HG02943 (cell line): ENCODE results near the gene CABCOCO1.

Source experiments
- ATAC-seq: cut with Tn5 transposase; IDR thresholded peaks from one replicate; pipeline ENCODE4 v1.9.1; 2021; ENCODE audit warnings: mild to moderate bottlenecking, low read depth, moderate library complexity; ENCODE audit not compliant: unreplicated experiment

Gene CABCOCO1

DNA sequence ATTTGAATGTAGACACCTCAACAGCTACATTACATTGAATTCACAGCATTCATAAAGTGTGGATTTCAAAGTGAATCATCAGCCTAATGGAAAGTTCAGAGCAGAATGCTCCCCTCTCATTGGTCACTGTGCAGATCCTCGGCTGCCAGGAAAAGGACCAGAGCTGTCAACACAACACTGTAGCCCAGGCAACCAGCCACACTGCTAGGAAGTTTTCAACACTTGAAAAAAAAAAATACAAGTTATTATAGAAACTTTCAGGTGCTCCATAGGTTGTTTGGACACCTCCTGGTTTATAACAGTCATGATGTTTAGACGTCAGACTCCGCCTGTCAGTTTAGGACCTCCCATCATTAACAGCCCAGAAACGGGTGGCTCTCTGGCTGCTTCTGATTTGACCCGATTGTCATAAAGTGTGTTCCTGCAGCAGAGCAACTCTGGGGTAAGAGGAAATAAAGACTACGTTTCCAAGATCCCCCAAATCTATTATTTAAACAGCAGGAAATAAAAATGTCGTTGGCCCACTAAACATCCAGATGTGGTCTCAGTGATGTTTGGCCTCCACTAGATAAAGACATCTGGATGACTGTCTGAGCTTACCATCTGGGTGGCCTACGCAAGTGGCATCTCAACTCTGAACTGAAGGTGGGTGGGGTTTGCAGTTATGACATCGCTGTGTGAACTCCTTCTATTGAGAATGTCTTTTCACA lies 117.4 kb downstream of the CABCOCO1 start:
- no peak for ATAC-seq

DNA sequence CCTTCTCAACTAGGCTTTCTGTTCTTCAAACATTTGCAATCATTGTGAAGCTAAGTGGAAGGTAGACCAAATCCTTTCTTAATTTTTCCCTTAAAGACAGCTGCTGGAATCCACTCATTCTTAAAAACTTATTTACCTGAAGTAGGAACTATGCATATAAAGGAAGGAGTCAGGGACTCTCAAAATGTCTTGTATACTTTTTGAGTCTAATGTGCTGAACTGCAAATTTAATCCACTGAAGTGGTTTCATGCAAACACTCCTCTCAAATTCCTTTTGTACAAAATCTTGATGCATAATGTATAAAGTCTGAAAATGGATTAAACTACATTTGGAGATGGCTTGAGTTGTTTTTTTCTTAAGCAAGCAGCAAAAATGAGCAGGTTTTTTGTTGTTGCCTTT lies 118.0 kb downstream of the CABCOCO1 start:
- no peak for ATAC-seq

DNA sequence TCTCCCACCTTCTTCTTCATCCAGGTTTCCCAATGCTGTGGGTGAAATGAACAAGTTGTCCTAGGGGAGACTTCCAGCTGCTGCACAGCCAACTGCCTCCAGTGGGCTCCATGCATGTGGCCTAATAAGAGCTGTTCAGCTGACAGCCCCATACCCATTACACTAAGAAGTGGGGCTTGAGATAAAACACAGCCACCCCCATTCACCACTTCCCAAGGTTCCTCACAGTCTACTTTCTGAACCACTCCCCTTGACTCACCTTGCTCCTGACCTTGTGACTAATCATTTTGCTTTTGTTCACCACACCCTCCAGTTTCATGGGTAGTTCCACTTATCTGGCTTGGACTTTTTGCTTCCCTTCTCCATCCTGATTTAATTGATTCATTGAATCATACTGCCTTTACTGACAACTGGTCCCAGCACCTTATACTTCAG lies 119.3 kb downstream of the CABCOCO1 start:
- ATAC-seq = no peak

DNA sequence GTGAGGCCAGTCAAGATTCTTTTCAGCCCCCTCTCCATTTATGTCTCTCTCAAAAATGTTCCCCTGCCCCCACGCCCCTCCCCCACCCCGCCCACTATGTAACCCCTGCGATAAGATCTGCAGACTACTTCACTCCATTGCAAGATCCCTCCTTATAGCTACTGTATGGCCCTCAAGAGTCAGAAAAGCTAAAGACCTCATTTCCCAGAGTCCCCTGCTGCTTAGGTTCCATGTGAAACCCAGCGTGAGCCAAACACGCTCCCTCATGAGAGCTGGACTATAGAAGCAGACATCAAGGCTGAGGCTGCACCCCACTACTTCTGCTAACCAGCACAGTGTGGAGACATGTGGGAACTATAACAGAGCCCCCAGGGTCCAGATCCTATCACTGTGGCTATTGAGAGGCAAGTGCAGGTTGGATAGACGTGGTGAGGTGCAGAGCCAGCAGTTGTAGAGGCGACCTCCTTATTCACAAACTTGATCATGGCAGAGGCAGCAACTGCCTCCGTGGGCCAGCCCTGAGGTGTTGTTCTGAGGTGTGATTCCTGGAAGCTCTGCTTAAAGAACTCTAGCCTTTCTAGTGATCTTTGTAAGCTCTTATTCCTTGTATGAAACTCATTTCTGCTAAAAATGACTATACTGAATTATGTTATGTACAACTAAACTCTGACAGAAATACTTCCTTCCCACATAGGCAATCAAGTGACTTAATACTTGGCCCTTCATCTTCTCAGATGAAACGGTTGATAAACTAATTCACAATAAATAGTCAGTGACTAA lies 121.8 kb downstream of the CABCOCO1 start:
- no peak for ATAC-seq

DNA sequence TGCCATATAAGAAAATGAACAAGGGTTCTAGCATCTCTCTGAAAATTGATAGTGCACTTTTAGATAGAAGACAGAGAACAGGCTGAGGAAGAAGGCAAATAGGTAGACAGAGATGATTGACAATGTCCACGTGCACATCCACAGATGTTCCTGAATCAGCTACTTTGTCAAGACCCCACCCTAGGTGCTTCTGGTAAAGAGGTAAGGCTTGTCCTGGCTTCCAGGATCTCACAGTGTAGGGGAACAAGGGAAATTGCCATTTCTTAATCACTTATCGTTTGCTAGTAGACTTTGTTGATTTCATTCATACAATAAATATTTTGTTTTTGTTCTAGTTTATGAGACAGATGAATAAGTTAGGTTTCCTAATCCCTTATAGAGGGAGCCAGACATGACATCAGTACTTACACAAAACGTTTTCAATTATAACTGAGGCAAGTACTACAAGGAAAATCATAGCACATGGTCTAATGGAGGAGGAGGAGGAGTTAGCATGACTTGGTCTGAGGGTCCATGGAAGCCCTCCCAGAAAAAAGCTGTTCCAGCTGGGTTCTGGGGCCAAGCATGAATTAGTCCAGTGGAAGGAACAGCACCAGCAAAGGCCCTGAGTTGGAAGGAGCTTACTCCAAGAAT lies 122.9 kb downstream of the CABCOCO1 start:
- no peak for ATAC-seq

DNA sequence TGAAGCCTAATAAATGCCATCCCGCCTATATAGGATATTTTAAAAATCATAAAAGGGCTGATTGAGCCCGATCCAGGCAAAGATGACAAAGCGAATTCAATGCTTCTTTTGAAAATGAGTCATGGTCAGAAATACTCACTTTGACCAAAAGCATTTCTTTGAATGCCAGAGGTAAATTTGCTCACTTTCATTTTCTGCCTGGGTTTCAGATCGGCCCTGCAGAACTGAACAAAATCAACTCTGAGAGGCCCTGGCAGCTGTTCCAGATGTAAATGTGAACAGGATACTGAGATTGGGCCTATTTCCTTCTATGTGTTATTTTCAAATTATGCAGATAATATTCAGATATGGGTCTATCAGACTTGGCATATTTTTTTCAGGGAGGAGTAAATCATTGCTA lies 124.0 kb downstream of the CABCOCO1 start:
- ATAC-seq = peak; percentile 98

DNA sequence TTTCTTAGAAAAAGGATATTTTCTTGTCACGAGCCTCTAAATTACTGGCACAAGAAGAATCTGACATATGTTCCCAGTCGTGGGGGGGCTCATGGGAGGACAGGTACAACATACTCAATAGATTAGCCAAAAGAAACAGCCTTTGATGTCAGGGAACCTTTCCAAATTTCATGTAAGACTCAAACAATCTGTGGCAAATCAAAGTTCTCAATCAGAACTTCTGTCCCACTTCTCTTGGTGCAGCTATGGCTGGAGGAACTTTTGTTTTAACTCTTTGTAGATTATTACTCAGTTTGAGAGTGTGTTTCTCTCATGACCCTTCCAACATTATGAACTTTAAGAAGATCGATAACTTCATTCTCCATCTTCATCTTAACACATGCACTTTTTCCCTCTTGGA lies 124.4 kb downstream of the CABCOCO1 start:
- ATAC-seq = no peak

DNA sequence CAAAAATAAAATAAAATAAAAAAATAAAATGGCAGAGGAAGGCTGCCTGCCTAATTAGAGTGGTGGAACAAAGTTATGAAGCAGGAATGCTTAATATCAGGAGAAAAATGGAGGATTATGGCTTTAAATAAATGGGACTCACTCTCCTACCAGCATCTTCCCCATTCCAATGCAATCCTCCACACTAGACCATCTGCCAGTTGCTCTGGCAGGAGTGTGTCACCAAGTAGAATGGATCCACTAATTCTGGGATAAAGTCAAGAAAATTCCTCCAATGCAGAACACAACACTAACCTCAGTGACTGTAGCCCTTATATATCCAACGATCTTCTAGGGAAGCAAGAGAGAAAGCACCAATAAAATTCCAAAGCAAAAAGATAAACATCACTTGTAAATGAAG lies 126.3 kb downstream of the CABCOCO1 start:
- ATAC-seq = no peak

DNA sequence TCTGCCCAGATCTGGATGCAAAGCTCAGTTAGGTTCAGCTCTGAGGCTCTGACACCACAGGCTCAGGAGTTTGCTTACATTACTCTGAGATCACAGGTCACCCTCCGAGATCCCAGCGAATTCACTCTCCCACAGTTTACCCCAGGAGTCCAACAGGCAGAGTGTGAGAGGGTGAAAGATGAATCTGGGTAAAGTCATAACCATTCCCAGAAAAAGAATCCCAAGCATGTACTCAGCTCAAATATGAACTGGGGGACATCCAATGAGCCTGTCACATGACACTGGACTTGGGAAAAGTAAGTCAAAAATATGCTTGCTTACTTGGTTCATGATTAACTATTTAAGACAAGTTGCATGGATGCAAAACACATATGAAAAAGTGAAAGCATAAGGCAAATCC lies 128.5 kb downstream of the CABCOCO1 start:
- ATAC-seq = no peak

DNA sequence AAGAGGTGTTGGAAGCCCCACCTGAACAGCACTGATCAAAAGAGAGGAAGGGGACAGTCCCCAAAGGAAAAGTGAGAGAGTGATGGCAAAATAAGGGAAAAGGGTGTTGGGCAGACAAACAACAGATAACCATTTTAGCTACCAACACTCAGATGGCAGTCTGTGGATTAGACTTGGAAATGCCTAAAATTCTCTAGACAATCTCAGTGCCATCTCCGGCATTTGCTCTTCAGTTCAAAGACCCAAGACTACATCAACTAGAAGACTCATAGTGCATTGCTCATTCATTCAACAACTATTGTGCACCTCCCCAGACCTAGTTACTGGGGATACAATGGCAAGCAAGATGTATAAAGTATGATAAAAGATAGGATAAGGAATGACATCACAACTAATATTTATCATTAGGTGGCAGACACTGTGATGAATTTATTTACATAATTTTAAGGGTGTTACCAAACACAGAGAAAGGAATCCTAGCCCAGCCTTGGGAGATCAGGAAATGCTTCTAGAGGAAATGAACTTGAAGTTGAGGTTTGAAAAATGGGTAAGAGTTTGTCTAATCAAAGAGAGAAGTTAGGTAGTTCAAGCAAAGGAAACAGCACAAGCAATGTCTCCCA lies 129.5 kb downstream of the CABCOCO1 start:
- ATAC-seq = no peak

DNA sequence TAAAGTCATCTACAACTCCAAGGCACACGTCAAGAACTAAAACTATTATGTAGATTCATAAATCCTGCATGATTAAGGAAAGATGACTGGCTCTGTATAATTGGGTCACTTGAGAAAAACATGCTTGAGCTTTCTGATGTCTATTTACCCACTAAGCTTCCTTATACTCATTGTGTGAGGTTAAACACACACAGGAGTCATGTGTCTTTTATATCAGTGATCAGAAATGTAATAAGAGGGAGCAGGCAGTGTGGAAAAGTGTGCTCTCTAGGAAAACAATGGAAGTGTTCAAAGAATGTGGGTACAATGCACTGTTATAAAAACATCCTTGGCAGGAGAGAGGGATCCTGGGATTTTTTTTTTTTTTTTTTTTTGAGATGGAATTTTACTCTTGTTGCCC lies 130.2 kb downstream of the CABCOCO1 start:
- no peak for ATAC-seq

DNA sequence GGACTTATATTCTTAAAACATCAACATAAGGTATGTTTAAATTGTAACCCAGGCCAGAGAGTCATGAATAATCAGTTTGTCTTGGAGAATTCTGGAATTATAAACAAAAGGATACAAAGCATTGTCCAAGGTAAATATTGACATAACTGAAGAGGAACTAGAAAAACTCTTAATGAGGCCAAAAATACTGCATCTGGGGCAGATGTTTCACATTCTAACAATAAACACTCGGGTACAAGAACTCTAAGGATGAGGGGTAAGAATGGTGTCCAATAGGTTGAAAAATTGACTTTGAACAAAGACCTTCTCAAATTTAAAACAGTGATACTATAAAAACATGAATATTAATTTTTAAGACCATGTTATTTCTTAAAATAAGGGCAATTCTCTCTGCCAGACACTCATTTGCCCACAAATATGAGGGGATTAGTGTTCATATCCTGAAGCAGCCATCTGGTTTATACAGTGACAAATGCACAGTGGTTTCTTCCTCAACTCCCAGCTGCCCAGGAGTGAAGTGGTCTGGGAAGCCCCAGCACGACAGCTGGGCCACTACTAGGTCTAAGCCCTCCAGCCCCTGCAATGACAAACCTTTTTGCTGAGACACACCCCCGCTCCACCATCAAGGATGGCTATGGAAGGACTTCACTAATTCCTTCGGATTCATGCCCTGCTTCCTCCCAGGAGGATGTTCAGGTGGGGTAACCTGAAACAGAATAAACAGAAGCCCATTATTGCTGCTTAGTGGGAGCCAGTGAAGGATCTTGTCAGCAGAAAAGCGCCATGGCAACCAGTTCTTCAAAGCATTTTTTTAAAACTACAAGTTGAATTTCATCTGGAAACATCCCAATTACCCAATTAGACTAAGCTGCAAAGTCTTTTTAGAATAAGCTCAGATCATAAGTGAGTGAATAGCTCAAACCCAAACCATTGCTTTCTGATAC lies 131.3 kb downstream of the CABCOCO1 start:
- ATAC-seq = no peak

DNA sequence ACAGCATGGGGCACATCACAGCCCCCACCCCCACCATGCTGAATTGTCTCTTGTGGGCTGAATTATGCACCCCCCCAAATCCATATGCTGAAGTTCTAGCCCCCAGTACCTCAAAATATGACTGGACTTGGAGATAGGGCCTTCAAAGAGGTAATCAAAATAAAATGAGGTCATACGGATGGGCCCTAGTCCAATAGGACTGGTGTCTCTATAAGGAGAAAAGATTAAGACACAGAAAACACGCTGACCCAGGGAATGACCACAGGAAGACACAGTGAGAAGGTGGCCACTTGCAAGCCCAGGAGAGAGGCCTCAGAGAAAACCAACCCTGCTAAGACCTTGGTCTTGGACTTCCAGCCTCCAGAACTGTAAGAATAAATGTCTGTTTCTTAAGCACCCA lies 132.4 kb downstream of the CABCOCO1 start:
- no peak for ATAC-seq

DNA sequence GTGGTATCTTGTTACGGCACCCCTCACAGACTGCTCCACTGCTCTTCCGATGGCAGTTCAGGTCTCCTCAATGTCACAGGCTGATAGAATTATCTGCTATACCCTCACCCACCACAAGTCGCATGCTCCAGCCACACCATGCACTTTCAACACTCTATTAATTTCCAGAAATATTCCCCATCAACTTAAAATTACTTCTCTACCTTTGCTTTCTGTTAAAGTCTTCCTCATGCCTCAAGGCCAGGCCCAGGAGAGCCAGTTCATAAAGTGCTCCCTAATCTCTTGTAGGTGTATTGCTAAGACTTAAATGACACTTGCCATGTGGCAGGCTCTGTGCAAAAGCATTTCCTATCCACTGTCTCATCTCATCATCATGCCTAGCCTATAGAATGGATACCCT lies 132.8 kb downstream of the CABCOCO1 start:
- ATAC-seq = no peak

DNA sequence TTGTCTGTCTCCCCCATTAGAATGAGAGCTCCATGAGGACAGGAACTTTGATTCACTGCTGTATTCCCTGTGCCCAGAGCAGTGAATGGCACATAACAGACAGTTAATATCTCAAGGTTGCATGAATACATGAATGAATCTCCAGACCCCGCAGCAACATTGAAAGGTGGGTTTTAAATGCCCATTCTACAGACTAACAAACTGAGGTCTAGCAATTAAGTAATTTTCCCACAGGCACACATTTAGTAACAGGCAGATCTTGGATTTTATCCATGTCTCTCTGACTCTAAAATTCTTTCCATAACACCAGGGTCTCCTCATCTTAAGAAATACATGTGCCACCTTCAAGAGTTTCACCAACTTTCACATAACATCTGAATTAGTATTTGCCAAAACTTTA lies 134.1 kb downstream of the CABCOCO1 start:
- no peak for ATAC-seq

DNA sequence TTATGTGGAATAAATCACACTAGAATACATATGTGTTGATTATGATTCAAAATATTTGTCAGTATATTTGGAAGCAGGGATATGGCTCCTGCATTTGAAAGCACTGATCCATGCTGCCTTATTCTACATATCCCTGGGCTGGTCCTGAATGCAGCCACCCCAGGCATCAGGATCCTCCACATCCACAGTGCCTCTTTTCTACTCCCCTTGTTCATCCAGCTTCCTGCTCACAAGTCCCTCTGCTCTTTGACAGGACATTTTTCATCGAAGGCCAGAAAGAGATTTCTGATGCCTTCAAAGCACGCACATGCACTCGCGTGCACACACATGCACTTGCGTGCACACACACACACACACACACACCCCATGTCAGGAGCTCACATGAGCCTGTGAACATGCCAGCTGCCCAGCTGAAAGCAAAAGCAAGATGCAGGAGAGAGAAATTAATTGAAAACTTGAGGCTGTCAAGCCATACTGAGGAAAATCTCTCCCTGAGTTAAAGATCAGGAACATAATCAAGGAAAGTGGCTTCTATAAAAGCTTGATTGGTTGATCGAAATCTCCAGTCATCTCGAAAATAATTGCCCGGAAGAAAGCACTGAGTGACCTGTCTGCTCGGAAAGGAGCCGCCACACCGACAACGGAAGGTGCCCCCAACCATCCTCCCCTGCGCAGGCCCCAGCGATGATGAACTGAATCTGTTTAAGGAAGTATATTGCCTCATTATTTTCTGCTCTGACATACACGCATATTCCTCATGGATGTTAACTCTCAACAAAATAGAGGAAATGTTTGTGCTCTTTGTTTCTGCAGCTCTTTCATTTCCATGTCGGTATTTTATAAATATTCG lies 134.8 kb downstream of the CABCOCO1 start:
- ATAC-seq = no peak

DNA sequence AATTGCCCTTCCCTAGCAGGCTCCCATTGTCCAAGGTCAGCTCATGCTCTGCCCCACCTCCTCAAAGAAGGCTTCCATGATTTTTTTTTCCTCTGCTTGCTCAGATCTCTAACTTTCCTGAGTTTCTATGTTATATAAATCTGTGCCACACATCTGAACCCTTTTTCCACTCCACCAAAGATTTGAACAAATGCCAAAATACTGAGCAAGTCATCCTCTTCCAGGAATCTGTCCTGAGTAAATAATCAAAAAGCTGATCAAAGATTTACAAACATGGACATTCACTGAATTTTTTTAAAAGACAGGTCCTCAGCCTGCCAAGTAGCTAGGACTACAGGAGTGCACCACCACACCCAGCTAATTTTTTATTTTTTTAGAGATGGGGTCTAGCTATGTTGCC lies 136.0 kb downstream of the CABCOCO1 start:
- ATAC-seq = no peak

DNA sequence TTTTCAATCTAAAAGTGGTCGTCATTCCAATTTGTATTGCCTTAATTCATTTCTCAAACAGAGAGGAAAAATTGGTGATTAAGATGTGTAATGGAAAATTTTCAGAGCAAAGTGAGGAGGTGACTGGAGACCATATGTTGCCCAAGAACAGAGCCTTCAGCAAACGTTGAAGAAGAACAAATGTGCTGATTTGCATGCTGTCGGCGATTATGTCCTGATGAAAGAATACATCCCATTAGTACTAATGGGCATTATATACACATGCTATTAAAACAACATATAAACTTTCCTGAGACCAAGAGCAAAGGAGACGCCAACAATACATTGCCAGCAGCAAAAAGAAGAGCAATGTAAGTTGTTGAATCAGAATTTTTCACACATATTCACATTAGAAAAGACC lies 138.8 kb downstream of the CABCOCO1 start:
- no peak for ATAC-seq

DNA sequence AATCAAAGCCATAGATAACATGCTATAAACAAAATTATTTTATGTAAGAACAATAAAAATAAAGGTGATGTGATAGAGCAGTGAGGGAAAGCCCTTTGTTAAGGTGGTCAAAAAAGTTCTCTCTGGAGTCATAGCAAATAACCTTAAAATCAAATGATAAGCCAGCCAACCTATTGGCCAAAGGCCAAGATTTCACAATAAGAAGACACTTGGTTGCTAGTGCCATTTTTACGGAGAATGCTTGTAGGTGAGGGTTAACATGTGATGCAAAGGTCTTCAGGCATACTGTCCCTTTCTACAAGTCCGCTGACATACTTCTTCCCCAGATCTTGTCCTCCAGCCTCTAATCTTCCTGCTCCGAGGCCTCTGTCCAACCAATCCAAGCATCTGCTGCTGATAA lies 140.5 kb downstream of the CABCOCO1 start:
- no peak for ATAC-seq
